ENCODE results near the gene CCNB1. TPM values are rescaled to one million over a fixed set of nuclear protein-coding genes. Genes with fewer than 3 reads are reported as not detected.
A peak's percentile ranks its signal among the peaks of the same experiment; 100 is the strongest.
"Not testable (repeated sequence)": the region's sequence is repeated elsewhere in the genome, so short reads cannot be mapped to it uniquely, and the experiment has no call there.

The CCNB1 gene
- total and polyA plus RNA-seq, 8 donors, result 8.9 to 146 (median 70.2) TPM

- Histone ChIP-seq H3K27ac (peak overlapping the region; percentile 92 to 93), H3K4me1 (peaks cover 4 to 16% of the 10 kb centered on the region in 2 donors), H3K27me3 (no peaks in the 10 kb centered on the region), H3K4me3 (peak overlapping the region; percentile 89 to 97), H3K9me3 (no peaks in the 10 kb centered on the region), H3K36me3 (no peaks in the 10 kb centered on the region)
- ATAC-seq (peak; percentile 98), DNase-seq (peak; percentile 92 to 100 (median 98))
- TF ChIP-seq, protein P1, sequence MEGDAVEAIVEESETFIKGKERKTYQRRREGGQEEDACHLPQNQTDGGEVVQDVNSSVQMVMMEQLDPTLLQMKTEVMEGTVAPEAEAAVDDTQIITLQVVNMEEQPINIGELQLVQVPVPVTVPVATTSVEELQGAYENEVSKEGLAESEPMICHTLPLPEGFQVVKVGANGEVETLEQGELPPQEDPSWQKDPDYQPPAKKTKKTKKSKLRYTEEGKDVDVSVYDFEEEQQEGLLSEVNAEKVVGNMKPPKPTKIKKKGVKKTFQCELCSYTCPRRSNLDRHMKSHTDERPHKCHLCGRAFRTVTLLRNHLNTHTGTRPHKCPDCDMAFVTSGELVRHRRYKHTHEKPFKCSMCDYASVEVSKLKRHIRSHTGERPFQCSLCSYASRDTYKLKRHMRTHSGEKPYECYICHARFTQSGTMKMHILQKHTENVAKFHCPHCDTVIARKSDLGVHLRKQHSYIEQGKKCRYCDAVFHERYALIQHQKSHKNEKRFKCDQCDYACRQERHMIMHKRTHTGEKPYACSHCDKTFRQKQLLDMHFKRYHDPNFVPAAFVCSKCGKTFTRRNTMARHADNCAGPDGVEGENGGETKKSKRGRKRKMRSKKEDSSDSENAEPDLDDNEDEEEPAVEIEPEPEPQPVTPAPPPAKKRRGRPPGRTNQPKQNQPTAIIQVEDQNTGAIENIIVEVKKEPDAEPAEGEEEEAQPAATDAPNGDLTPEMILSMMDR (IDR thresholded peaks at IDR 0.05), result peak; percentile 16 to 46
- intact Hi-C loops (cut with DNase I), result no loop called here
Measured at GRCh38 chr5:69217548-69218526, 50.9 kb downstream of the CCNB1 start.

DNA sequence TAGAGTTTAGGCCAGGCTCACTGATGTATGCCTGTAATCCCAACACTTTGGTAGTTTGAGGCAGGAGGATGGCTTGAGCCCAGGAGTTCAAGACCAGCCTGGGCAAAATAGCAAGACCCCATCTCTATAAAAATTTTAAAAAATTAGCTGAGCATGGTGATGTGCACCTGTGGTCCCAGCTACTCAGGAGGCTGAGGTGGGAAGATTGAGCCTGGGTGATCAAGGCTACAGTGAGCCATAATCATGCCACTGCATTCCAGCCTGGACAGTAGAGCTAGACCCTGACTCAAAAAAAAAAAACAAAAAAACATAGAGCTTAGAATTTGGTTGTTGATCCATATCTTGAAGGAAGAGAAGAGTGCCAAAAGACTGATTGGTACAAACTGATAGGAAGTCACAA lies 53.0 kb downstream of the CCNB1 start:
- no peaks in the 10 kb centered on the region for H3K27me3 ChIP-seq
- H3K36me3 ChIP-seq, result peaks cover 0 to 4% of the 10 kb centered on the region in 2 donors
- no peak overlapping the region for H3K4me3 ChIP-seq
- intact Hi-C loops (cut with DNase I), result no loop called here
- TF ChIP-seq, protein P1 (IDR thresholded peaks at IDR 0.05), result no peak
- no peak overlapping the region for H3K27ac ChIP-seq
- DNase-seq, result no peak
- peaks cover 4 to 16% of the 10 kb centered on the region in 2 donors for H3K4me1 ChIP-seq
- no peaks in the 10 kb centered on the region for H3K9me3 ChIP-seq
- no peak for ATAC-seq

- intact Hi-C loops (cut with DNase I); H3K27me3 ChIP-seq; ATAC-seq; H3K4me3 ChIP-seq; DNase-seq; H3K9me3 ChIP-seq; H3K27ac ChIP-seq; H3K36me3 ChIP-seq: not testable (repeated sequence)
- peaks cover 4 to 16% of the 10 kb centered on the region in 2 donors for H3K4me1 ChIP-seq
Measured at GRCh38 chr5:69220371-69220770, 53.4 kb downstream of the CCNB1 start.

DNA sequence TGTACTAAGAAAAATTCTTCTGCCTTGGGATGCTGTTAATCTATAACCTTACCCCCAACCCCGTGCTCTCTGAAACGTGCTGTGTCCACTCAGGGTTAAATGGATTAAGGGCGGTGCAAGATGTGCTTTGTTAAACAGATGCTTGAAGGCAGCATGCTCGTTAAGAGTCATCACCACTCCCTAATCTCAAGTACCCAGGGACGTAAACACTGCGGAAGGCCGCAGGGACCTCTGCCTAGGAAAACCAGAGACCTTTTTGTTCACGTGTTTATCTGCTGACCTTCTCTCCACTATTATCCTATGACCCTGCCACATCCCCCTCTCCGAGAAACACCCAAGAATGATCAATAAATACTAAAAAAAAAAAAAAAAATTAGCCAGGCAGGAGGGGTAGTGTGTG lies 53.9 kb downstream of the CCNB1 start:
- H3K9me3 ChIP-seq; H3K36me3 ChIP-seq; H3K27me3 ChIP-seq; intact Hi-C loops (cut with DNase I); ATAC-seq; H3K4me3 ChIP-seq: not testable (repeated sequence)
- Histone ChIP-seq H3K27ac (peak overlapping the region in 1 of 2 donors; percentile 42), H3K4me1 (peaks cover 4 to 16% of the 10 kb centered on the region in 2 donors)
- DNase-seq, result peak in 1 of 4 donors; percentile 9

- TF ChIP-seq, protein P1 (IDR thresholded peaks at IDR 0.05), result no peak
- Histone ChIP-seq H3K4me3 (no peak overlapping the region), H3K9me3 (no peaks in the 10 kb centered on the region), H3K4me1 (no peaks in the 10 kb centered on the region), H3K27me3 (no peaks in the 10 kb centered on the region), H3K36me3 (peaks cover 0 to 38% of the 10 kb centered on the region in 2 donors), H3K27ac (no peak overlapping the region)
- DNase-seq, result no peak
- peak; percentile 49 for ATAC-seq
- intact Hi-C loops (cut with DNase I), result no loop called here
Measured at GRCh38 chr5:69224520-69224919, 57.6 kb downstream of the CCNB1 start.

- H3K4me3 ChIP-seq, result no peak overlapping the region
Measured at GRCh38 chr5:69225860-69226259, 58.9 kb downstream of the CCNB1 start.

More at GRCh38 chr5:69225860-69226259, 58.9 kb downstream of the CCNB1 start:
- ATAC-seq (no peak), DNase-seq (no peak)
- intact Hi-C loops (cut with DNase I), result no loop called here
- Histone ChIP-seq H3K4me1 (no peaks in the 10 kb centered on the region), H3K36me3 (peaks cover 0 to 44% of the 10 kb centered on the region in 2 donors), H3K27me3 (no peaks in the 10 kb centered on the region), H3K9me3 (no peaks in the 10 kb centered on the region), H3K27ac (no peak overlapping the region)
- TF ChIP-seq, protein P1 (IDR thresholded peaks at IDR 0.05), result no peak

Data from left lung (tissue), 10 donors.